ENCODE results near the gene CACNA1C. TPM values are rescaled to one million over a fixed set of nuclear protein-coding genes. Genes with fewer than 3 reads are reported as not detected.

The CACNA1C gene
- total RNA-seq, 2 donors from 2014 or later, result 8.1 to 18.2 TPM

GRCh38 chr12:2358986-2359658 lies 306.3 kb downstream of the CACNA1C start:
- H3K27me3 ChIP-seq (replicated peaks; ENCODE audit: insufficient read depth), result no peaks in the 10 kb centered on the region
- H3K4me3 ChIP-seq, result no peak overlapping the region
- 58% methylated on average over 8 of the region's 8 CpGs for WGBS
- H3K27ac ChIP-seq, result no peak overlapping the region
- no peaks in the 10 kb centered on the region for H3K9me3 ChIP-seq
- H3K36me3 ChIP-seq, result no peaks in the 10 kb centered on the region
- TF ChIP-seq CTCF (IDR thresholded peaks at IDR 0.05) (no peak), POLR2A (IDR thresholded peaks at IDR 0.05) (no peak), POLR2AphosphoS5 (IDR thresholded peaks at IDR 0.05) (no peak)
- no peak for DNase-seq (ENCODE audit: low spot score)
- no peaks in the 10 kb centered on the region for H3K4me1 ChIP-seq (replicated peaks)
- intact Hi-C loops (cut with DNase I), result no loop called here

- 91% methylated on average over 15 of the region's 15 CpGs for WGBS
- intact Hi-C loops (cut with DNase I), result no loop called here
- Histone ChIP-seq H3K9me3 (no peaks in the 10 kb centered on the region), H3K27me3 (replicated peaks; ENCODE audit: insufficient read depth) (no peaks in the 10 kb centered on the region), H3K4me1 (replicated peaks) (no peaks in the 10 kb centered on the region), H3K4me3 (no peak overlapping the region), H3K27ac (no peak overlapping the region), H3K36me3 (no peaks in the 10 kb centered on the region)
- TF ChIP-seq POLR2A (IDR thresholded peaks at IDR 0.05) (no peak), CTCF (IDR thresholded peaks at IDR 0.05) (no peak)
- no peak for DNase-seq (ENCODE audit: low spot score)
These were observed 307.2 kb downstream of the CACNA1C start for GRCh38 chr12:2359725-2360629.

GRCh38 chr12:2360630-2361170 lies 307.9 kb downstream of the CACNA1C start:
- no peak overlapping the region for H3K27ac ChIP-seq
- no peak for DNase-seq (ENCODE audit: low spot score)
- no peak overlapping the region for H3K4me3 ChIP-seq
- no peak for TF ChIP-seq POLR2AphosphoS5 (IDR thresholded peaks at IDR 0.05)
- no peak for TF ChIP-seq POLR2A (IDR thresholded peaks at IDR 0.05)
- no peak for TF ChIP-seq CTCF (IDR thresholded peaks at IDR 0.05)
- no peaks in the 10 kb centered on the region for H3K9me3 ChIP-seq
- H3K4me1 ChIP-seq (replicated peaks), result no peaks in the 10 kb centered on the region
- no peaks in the 10 kb centered on the region for H3K27me3 ChIP-seq (replicated peaks; ENCODE audit: insufficient read depth)
- WGBS, result 90% methylated on average over 11 of the region's 11 CpGs
- no peaks in the 10 kb centered on the region for H3K36me3 ChIP-seq
- intact Hi-C loops (cut with DNase I), result no loop called here

- intact Hi-C loops (cut with DNase I), result no loop called here
- no peaks in the 10 kb centered on the region for H3K9me3 ChIP-seq
- H3K4me3 ChIP-seq, result no peak overlapping the region
- no peaks in the 10 kb centered on the region for H3K36me3 ChIP-seq
- no peaks in the 10 kb centered on the region for H3K4me1 ChIP-seq (replicated peaks)
- no peak for TF ChIP-seq POLR2A (IDR thresholded peaks at IDR 0.05)
- TF ChIP-seq POLR2AphosphoS5 (IDR thresholded peaks at IDR 0.05), result no peak
- no peak for TF ChIP-seq CTCF (IDR thresholded peaks at IDR 0.05)
- WGBS, result 68% methylated on average over 11 of the region's 11 CpGs
- peak; percentile 59 for DNase-seq (ENCODE audit: low spot score)
- H3K27me3 ChIP-seq (replicated peaks; ENCODE audit: insufficient read depth), result no peaks in the 10 kb centered on the region
- no peak overlapping the region for H3K27ac ChIP-seq
These were observed 311.2 kb downstream of the CACNA1C start for GRCh38 chr12:2363836-2364609.
